PC-9 (cell line): ENCODE results near the gene LATS2. TPM values are rescaled to one million over a fixed set of nuclear protein-coding genes. Genes with fewer than 3 reads are reported as not detected.

Experiments
- BruUV-seq: library from RNA; stranded (reverse); fragments of 400-500 nt; replicated peaks from 2 replicates; lab custom pipeline; 2021; lab: Mats Ljungman, UMichigan
- CTCF ChIA-PET: fragments of 300-600 bp; sonication (Branson Sonifier 250); formaldehyde crosslinking; loops from one replicate; lab custom pipeline; 2022; ENCODE audit warnings: antibody characterized with exemption; lab: Charles Lee
- POLR2A ChIA-PET: fragments of 300-600 bp; sonication (Branson Sonifier 250); formaldehyde crosslinking; loops from one replicate; lab custom pipeline; 2022; ENCODE audit warnings: antibody characterized with exemption; ENCODE audit not compliant: unreplicated experiment; lab: Charles Lee
- DNase-seq, 2 experiments: peaks; one replicate each; pipeline versions ENCODE4 v3.0.0 to v3.0.0-alpha.2; 2015 to 2022; ENCODE audit warnings: mixed read lengths in 1 of 2
- H2AFZ ChIP-seq: fragments of 200-600 bp; sonication (generic); 2 replicates; pipeline ENCODE4 v1.8.1; 2017; ENCODE audit warnings: antibody characterized with exemption
- H3F3A ChIP-seq: fragments of 200-600 bp; sonication (generic); 2 replicates; pipeline ENCODE4 v1.8.1; 2017; ENCODE audit warnings: antibody characterized with exemption, mild to moderate bottlenecking, low read depth; ENCODE audit not compliant: insufficient read depth
- H3K27ac ChIP-seq: fragments of 200-600 bp; sonication (generic); 2 replicates; pipeline ENCODE4 v1.6.1; 2016; ENCODE audit warnings: mixed run types
- H3K27me3 ChIP-seq: fragments of 200-600 bp; sonication (generic); 2 replicates; pipeline ENCODE4 v1.6.1; 2016; ENCODE audit warnings: low read depth, mixed run types; ENCODE audit not compliant: insufficient read depth
- H3K36me3 ChIP-seq: fragments of 200-600 bp; sonication (generic); 2 replicates; pipeline ENCODE4 v1.6.1; 2016; ENCODE audit warnings: low read depth, mixed run types
- H3K4me1 ChIP-seq: fragments of 200-600 bp; sonication (generic); replicated peaks from 2 replicates; pipeline ENCODE4 v1.6.1; 2016; ENCODE audit warnings: mixed run types; ENCODE audit not compliant: insufficient read depth
- H3K4me2 ChIP-seq: fragments of 200-600 bp; sonication (generic); 2 replicates; pipeline ENCODE4 v1.6.1; 2017; ENCODE audit warnings: mixed run types
- H3K4me3 ChIP-seq: fragments of 200-600 bp; sonication (generic); 2 replicates; pipeline ENCODE4 v1.6.1; 2016; ENCODE audit warnings: mixed run types
- H3K79me2 ChIP-seq: fragments of 200-600 bp; sonication (generic); 2 replicates; pipeline ENCODE4 v1.6.1; 2017; ENCODE audit warnings: low read depth, mixed run types
- H3K9me2 ChIP-seq: fragments of 200-600 bp; sonication (generic); 2 replicates; pipeline ENCODE4 v1.8.1; 2017; ENCODE audit warnings: mild to moderate bottlenecking; ENCODE audit not compliant: insufficient read depth
- H3K9me3 ChIP-seq: fragments of 200-600 bp; sonication (generic); 2 replicates; pipeline ENCODE4 v1.8.1; 2016; ENCODE audit warnings: low read depth; ENCODE audit not compliant: insufficient read depth
- H4K20me1 ChIP-seq: fragments of 200-600 bp; sonication (generic); 2 replicates; pipeline ENCODE4 v1.8.1; 2017; ENCODE audit not compliant: insufficient read depth
- CTCF ChIP-seq: fragments of 200-600 bp; sonication (generic); conservative IDR thresholded peaks from 2 replicates; pipeline ENCODE4 v1.6.1; 2017; ENCODE audit warnings: mixed run types, antibody characterized with exemption, mild to moderate bottlenecking, moderate library complexity
- EZH2 ChIP-seq: fragments of 200-600 bp; sonication (generic); IDR thresholded peaks from 2 replicates; pipeline ENCODE4 v1.8.0; 2017; ENCODE audit warnings: antibody characterized with exemption, low read depth
- intact Hi-C: fragments of 100-400 bp; cut with micrococcal nuclease; formaldehyde crosslinking; loops from one replicate; pipeline ENCODE4 v1.10.0; 2022; ENCODE audit not compliant: unreplicated experiment
- total RNA-seq: library from RNA; stranded (reverse); gene quantifications from 2 replicates; pipeline ENCODE4 v1.2.3, GENCODE V29; 2021

The LATS2 gene
- total RNA-seq, 1 experiment from 2014 or later, result 12.3 TPM

GRCh38 chr13:21104199-21105019 is 43.0 kb upstream of the LATS2 start:
- Histone ChIP-seq H3K4me3 (no peak overlapping the region), H3F3A (no peaks in the 10 kb centered on the region; the same call in 1 of the 2 replicates), H3K36me3 (no peaks in the 10 kb centered on the region), H3K27me3 (no peaks in the 10 kb centered on the region), H2AFZ (no peak overlapping the region), H3K79me2 (no peaks in the 10 kb centered on the region), H4K20me1 (no peaks in the 10 kb centered on the region), H3K4me2 (no peak overlapping the region), H3K9me2 (no peaks in the 10 kb centered on the region), H3K27ac (no peak overlapping the region), H3K4me1 (no peaks in the 10 kb centered on the region), H3K9me3 (no peaks in the 10 kb centered on the region)
- POLR2A ChIA-PET, result no interaction called here
- CTCF ChIA-PET, result no interaction called here
- intact Hi-C loops, result no loop called here
- TF ChIP-seq EZH2 (no peak), CTCF (no peak)
- DNase-seq, result no peak
- no TSS peak for BruUV-seq

- Histone ChIP-seq H3K4me2 (no peak overlapping the region), H3K27me3 (no peaks in the 10 kb centered on the region), H3K79me2 (no peaks in the 10 kb centered on the region), H3K4me3 (no peak overlapping the region), H3K9me2 (no peaks in the 10 kb centered on the region), H3K36me3 (no peaks in the 10 kb centered on the region), H3K4me1 (no peaks in the 10 kb centered on the region), H3F3A (no peaks in the 10 kb centered on the region; the same call in 1 of the 2 replicates), H2AFZ (no peak overlapping the region), H3K27ac (no peak overlapping the region), H3K9me3 (no peaks in the 10 kb centered on the region), H4K20me1 (no peaks in the 10 kb centered on the region)
- DNase-seq, result no peak
- CTCF ChIA-PET, result no interaction called here
- no TSS peak for BruUV-seq
- intact Hi-C loops, result no loop called here
- POLR2A ChIA-PET, result no interaction called here
- TF ChIP-seq EZH2 (no peak), CTCF (no peak)
These were observed 40.6 kb upstream of the LATS2 start for GRCh38 chr13:21101865-21102576.

GRCh38 chr13:21100994-21101757 is 39.8 kb upstream of the LATS2 start:
- Histone ChIP-seq H3K9me3 (no peaks in the 10 kb centered on the region), H3K4me1 (no peaks in the 10 kb centered on the region), H3K36me3 (no peaks in the 10 kb centered on the region), H3K79me2 (no peaks in the 10 kb centered on the region), H3F3A (no peaks in the 10 kb centered on the region; the same call in 1 of the 2 replicates), H4K20me1 (no peaks in the 10 kb centered on the region), H3K4me2 (no peak overlapping the region), H3K4me3 (no peak overlapping the region), H2AFZ (no peak overlapping the region), H3K27ac (no peak overlapping the region), H3K9me2 (no peaks in the 10 kb centered on the region), H3K27me3 (no peaks in the 10 kb centered on the region)
- intact Hi-C loops, result no loop called here
- POLR2A ChIA-PET, result no interaction called here
- TF ChIP-seq EZH2, result no peak
- TF ChIP-seq CTCF, result no peak
- no peak for DNase-seq
- no TSS peak for BruUV-seq
- CTCF ChIA-PET, result no interaction called here
